K562 (cell line): Measurements from ENCODE around the gene MAD2L1BP. TPM values are rescaled to one million over a fixed set of nuclear protein-coding genes. Genes with fewer than 3 reads are reported as not detected.

Source experiments
- ATAC-seq: fragments of 200-7000 bp; cut with Tn5 transposase; 3 replicates; pipeline ENCODE4 v1.9.1; 2020; ENCODE audit warnings: moderate library complexity
- BruUV-seq: library from RNA; stranded (reverse); fragments of 400-500 nt; replicated peaks from 2 replicates; lab custom pipeline; 2021; lab: Mats Ljungman, UMichigan
- CTCF ChIA-PET: fragments of 300-600 bp; formaldehyde crosslinking; extraction: SDS; loops from one replicate; lab custom pipeline; 2021; ENCODE audit warnings: low intra/inter-chr PET ratio; lab: Yijun Ruan, JAX
- POLR2A ChIA-PET: fragments of 300-600, 350-650 bp; sonication (Branson Sonifier 250); formaldehyde crosslinking; extraction: SDS; loops from one replicate; lab custom pipeline; 2021; ENCODE audit warnings: antibody characterized with exemption, inconsistent platforms; lab: Yijun Ruan, JAX
- DNase-seq, 4 experiments: peaks; one replicate each; pipeline versions ENCODE4 v3.0.0 to v3.0.0-alpha.2; 2011 to 2018; ENCODE audit warnings: low spot score in 3 of 4, mixed read lengths in 3 of 4; ENCODE audit errors: extremely low read depth in 1 of 4
- FAIRE-seq: peaks from 2 replicates; lab custom pipeline; 2011; peaks lifted over from hg19 to GRCh38; lab: Jason Lieb, UNC
- H2AFZ ChIP-seq: 2 replicates; pipeline ENCODE4 v1.6.0; 2011; ENCODE audit warnings: low read depth, low read length, control low read depth, inconsistent platforms
- H3K27ac ChIP-seq: fragments of 200-600 bp; 3 replicates; pipeline ENCODE4 v1.8.0; 2011; ENCODE audit warnings: low read depth, mild to moderate bottlenecking, control low read depth, inconsistent platforms, low read length, moderate library complexity, mixed read lengths; ENCODE audit errors: extremely low read depth
- H3K27me3 ChIP-seq, 2 experiments: fragments of 300-600 bp in 1 of 2; 2 replicates in 1 of 2; 3 replicates in 1 of 2; pipeline versions ENCODE4 v1.6.0 to v1.8.0; 2011; ENCODE audit warnings: inconsistent platforms in 2 of 2, low read length in 2 of 2, mild to moderate bottlenecking in 1 of 2, mixed read lengths in 1 of 2, moderate library complexity in 1 of 2; ENCODE audit not compliant: control insufficient read depth in 2 of 2, insufficient read depth in 2 of 2
- H3K36me3 ChIP-seq: fragments of 300-600 bp; 3 replicates; pipeline ENCODE4 v1.8.0; 2011; ENCODE audit warnings: mild to moderate bottlenecking, low read length, inconsistent platforms; ENCODE audit not compliant: control insufficient read depth, insufficient read depth
- H3K4me1 ChIP-seq, 2 experiments: fragments of 200-600 bp in 1 of 2; replicated peaks in 1 of 2; 2 replicates in 1 of 2; 3 replicates in 1 of 2; pipeline versions ENCODE4 v1.5.1 to v1.8.0; 2011; ENCODE audit warnings: inconsistent platforms in 2 of 2, low read length in 2 of 2, mild to moderate bottlenecking in 1 of 2, mixed read lengths in 1 of 2, moderate library complexity in 1 of 2; ENCODE audit not compliant: control insufficient read depth in 2 of 2, insufficient read depth in 2 of 2
- H3K4me2 ChIP-seq: 2 replicates; pipeline ENCODE4 v1.6.1; 2011; ENCODE audit warnings: low read length, control low read depth, inconsistent platforms, mixed read lengths; ENCODE audit not compliant: insufficient read depth
- H3K4me3 ChIP-seq: fragments of 200-600 bp; sonication (generic), shearing (Covaris generic); 2 replicates; pipeline ENCODE4 v1.5.1; 2016; ENCODE audit warnings: control low read depth, inconsistent platforms
- H3K79me2 ChIP-seq: fragments of 200-600 bp; 3 replicates; pipeline ENCODE4 v1.8.0; 2011; ENCODE audit warnings: low read length, inconsistent platforms; ENCODE audit not compliant: control insufficient read depth, insufficient read depth
- H3K9ac ChIP-seq, 2 experiments: 2 replicates each; pipeline versions ENCODE4 v1.6.0 to v1.6.1; 2011; ENCODE audit warnings: low read depth in 2 of 2, low read length in 2 of 2, control low read depth in 1 of 2, inconsistent platforms in 1 of 2, mild to moderate bottlenecking in 1 of 2, mixed read lengths in 1 of 2; ENCODE audit not compliant: insufficient read depth in 1 of 2
- H3K9me1 ChIP-seq: one replicate; pipeline ENCODE4 v1.6.0; 2011; ENCODE audit warnings: inconsistent platforms, mild to moderate bottlenecking, low read length, moderate library complexity; ENCODE audit not compliant: control insufficient read depth, insufficient read depth
- H3K9me3 ChIP-seq: replicated peaks from 2 replicates; pipeline ENCODE4 v1.5.1; 2011; ENCODE audit warnings: low read depth, low read length, inconsistent platforms; ENCODE audit not compliant: control insufficient read depth, insufficient read depth
- H4K20me1 ChIP-seq: replicated peaks from 2 replicates; pipeline ENCODE4 v1.6.1; 2011; ENCODE audit warnings: low read length, inconsistent platforms, mixed read lengths; ENCODE audit not compliant: control insufficient read depth, insufficient read depth
- CTBP1 ChIP-seq: fragments of 450-650 bp; IDR thresholded peaks from 2 replicates; pipeline ENCODE4 v1.6.1; 2016; ENCODE audit warnings: borderline replicate concordance
- DNMT1 ChIP-seq: fragments of 450-650 bp; IDR thresholded peaks from 2 replicates; pipeline ENCODE4 v1.6.1; 2016; ENCODE audit warnings: antibody characterized with exemption, mild to moderate bottlenecking
- KDM1A ChIP-seq, 2 experiments: fragments of 450-650 bp; IDR thresholded peaks; 2 replicates each; pipeline ENCODE4 v1.6.1; 2016; ENCODE audit warnings: mild to moderate bottlenecking in 2 of 2
- OTX1 ChIP-seq: fragments of 450-650 bp; formaldehyde crosslinking; IDR thresholded peaks from 2 replicates; pipeline ENCODE4 v1.4.0; 2022; ENCODE audit warnings: mild to moderate bottlenecking
- PATZ1 ChIP-seq: fragments of 250-450 bp; sonication (Bioruptor Pico); IDR thresholded peaks from 2 replicates; pipeline ENCODE4 v1.5.0; 2020; ENCODE audit warnings: mild to moderate bottlenecking, borderline replicate concordance
- POLR3G ChIP-seq: IDR thresholded peaks from 2 replicates; pipeline ENCODE4 v1.6.1; 2011; ENCODE audit not compliant: insufficient read length, insufficient replicate concordance; ENCODE audit errors: extremely low read depth
- RBM39 ChIP-seq: fragments of 200-400 bp; formaldehyde crosslinking; optimal IDR thresholded peaks from 2 replicates; pipeline ENCODE3; 2018; ENCODE audit warnings: low read depth, low read length
- RUNX1 ChIP-seq: sonication (generic); IDR thresholded peaks from 2 replicates; pipeline ENCODE4 v1.6.1; 2016; ENCODE audit warnings: antibody characterized with exemption, low read depth
- SETDB1 ChIP-seq: IDR thresholded peaks from one replicate; pipeline ENCODE4 v1.6.1; 2012; ENCODE audit warnings: low read length, control low read depth, inconsistent platforms
- SMARCE1 ChIP-seq: fragments of 450-650 bp; IDR thresholded peaks from 2 replicates; pipeline ENCODE4 v1.7.1; 2016; ENCODE audit warnings: mild to moderate bottlenecking
- TCF15 ChIP-seq: fragments of 250-450 bp; sonication (Bioruptor Pico); IDR thresholded peaks from 2 replicates; pipeline ENCODE4 v1.8.0; 2022; ENCODE audit warnings: moderate library complexity, mild to moderate bottlenecking, inconsistent platforms
- TCFL5 ChIP-seq: fragments of 250-450 bp; sonication (Bioruptor Pico); conservative IDR thresholded peaks from 2 replicates; pipeline ENCODE4 v1.6.1; 2021; ENCODE audit warnings: mild to moderate bottlenecking, moderate library complexity, matching md5 sums
- ZBTB17 ChIP-seq: fragments of 450-650 bp; formaldehyde crosslinking; IDR thresholded peaks from 2 replicates; pipeline ENCODE4 v1.4.0; 2020; ENCODE audit warnings: mild to moderate bottlenecking
- ZKSCAN1 ChIP-seq: fragments of 150-350 bp; IDR thresholded peaks from 2 replicates; pipeline ENCODE4 v1.6.1; 2016; ENCODE audit warnings: low read depth, low read length
- ZNF134 ChIP-seq: fragments of 250-450 bp; sonication (Bioruptor Pico); conservative IDR thresholded peaks from 2 replicates; pipeline ENCODE4 v1.4.0; 2020
- ZNF263 ChIP-seq: sonication (generic); formaldehyde crosslinking; IDR thresholded peaks from 2 replicates; pipeline ENCODE4 v1.8.0; 2022; ENCODE audit warnings: mild to moderate bottlenecking, missing genetic modification reagents, borderline replicate concordance
- ZNF780A ChIP-seq: fragments of 250-450 bp; sonication (Bioruptor Pico); IDR thresholded peaks from 2 replicates; pipeline ENCODE4 v1.5.0; 2021; ENCODE audit warnings: mild to moderate bottlenecking
- WGBS: fragments of 100-300 bp; shearing (Covaris generic); methylation state at CpG from one replicate; pipeline ENCODE4 v1.1.6; 2016; ENCODE audit warnings: low coverage, mixed read lengths; ENCODE audit not compliant: insufficient coverage; ENCODE audit errors: missing lambda C conversion rate; 5-methylcytosine and 5-hydroxymethylcytosine counted together
- in situ Hi-C: fragments of 300-500 bp; cut with MboI; formaldehyde crosslinking; loops from 4 replicates; pipeline ENCODE4 v1.15.0; 2018; ENCODE audit warnings: inconsistent platforms, mixed read lengths
- intact Hi-C: fragments of 100-400 bp; cut with micrococcal nuclease; formaldehyde crosslinking; loops from 2 replicates; pipeline ENCODE4 v1.14.2; 2022
- polyA plus RNA-seq, 8 experiments: library from polyadenylated mRNA; depleted of rRNA in 4 of 8; stranded (reverse) in 5 of 8; unstranded in 3 of 8; fragments of >200 nt; fragmentation: Nextera tagmentation in 2 of 8; fragmentation: Illumina TruSeq in 1 of 8; extraction: Ambion mirVana in 2 of 8; extraction: Trizol in 1 of 8; gene quantifications; 2 replicates each; pipeline versions ENCODE4 v1.2.1 to v1.2.3, GENCODE V29; 2011 to 2014; ENCODE audit warnings: inconsistent platforms in 1 of 8, missing spikeins in 1 of 8
- total RNA-seq, 7 experiments: library from RNA; depleted of rRNA in 6 of 7; stranded (reverse); fragments of >200 nt in 6 of 7; fragmentation: Illumina TruSeq in 2 of 7; extraction: Trizol in 2 of 7; gene quantifications; 2 replicates each; pipeline versions ENCODE4 v1.2.1 to v1.2.3, GENCODE V29; 2011 to 2021; ENCODE audit warnings: low replicate concordance in 1 of 7

Gene MAD2L1BP
- total and polyA plus RNA-seq, 9 of the 15 experiments (the other 6 are each of a cell fraction or from before 2014, with no cell fraction given) = 69.7 to 321 (median 111) TPM

GRCh38 chr6:43668151-43669028, 32.8 kb downstream of the MAD2L1BP start (continued):
- 0 out of 2 replicates have a peak, but pooled peaks have one; percentile 19 for TF ChIP-seq RUNX1
- TF ChIP-seq DNMT1 = no peak

- peak in 1 of 4 experiments; percentile 40 for DNase-seq
- H4K20me1 ChIP-seq = no peaks in the 10 kb centered on the region; the same call in 1 of the 2 replicates
- no peak overlapping the region for H3K4me3 ChIP-seq
- ChIA-PET CTCF (interaction anchor here (0.7 to 3.0 kb wide), 3 partner anchors 100 to 410 kb away, joined by 3 to 19 read pairs (median 11); partner anchors contain the start of gene VEGFA), POLR2A (interaction anchor here (0.5 to 6.0 kb wide), 24 partner anchors 8 to 586 kb away, joined by 3 to 32 read pairs (median 4); partner anchors contain the start of genes GTPBP2, MRPS18A, RSPH9 and VEGFA)
- H3K9me1 ChIP-seq = peaks cover 12% of the 10 kb centered on the region
- peak; percentile 14 for ATAC-seq
- H3K4me2 ChIP-seq = peak overlapping the region; percentile 6; the same call in 1 of the 2 replicates
- in situ Hi-C loops (loop anchor here (5.0 kb wide), 2 partner anchors 103 to 408 kb away; partner anchors contain the start of gene VEGFA), intact Hi-C loops (loop anchor here (5.0 to 10.0 kb wide), 4 partner anchors 42 to 283 kb away; partner anchors contain the start of genes GTPBP2 and VEGFA)
- no peaks in the 10 kb centered on the region for H3K9me3 ChIP-seq
- H3K4me1 ChIP-seq = peaks cover 40 to 42% of the 10 kb centered on the region in 2 experiments
- H3K36me3 ChIP-seq = peaks cover 39% of the 10 kb centered on the region
- peak overlapping the region in 1 of 2 experiments; percentile 83; a peak in 2 of 4 replicates for H3K9ac ChIP-seq
- H3K27ac ChIP-seq = peak overlapping the region; percentile 58; the same call in 2 of the 3 replicates
- no peaks in the 10 kb centered on the region for H3K79me2 ChIP-seq
- BruUV-seq = no TSS peak
- H3K27me3 ChIP-seq = no peaks in the 10 kb centered on the region; a peak in 1 of 5 replicates
- no peak overlapping the region for H2AFZ ChIP-seq
- no peak for FAIRE-seq
- WGBS = 49% methylated on average over 15 of the region's 15 CpGs
- TF ChIP-seq POLR3G = no peak
- peak; percentile 52; the same call in 1 of the 2 replicates for TF ChIP-seq OTX1
- TF ChIP-seq TCFL5 (CRISPR knock-in tag) = no peak
- TF ChIP-seq TCF15 = no peak
- TF ChIP-seq ZNF263 (CRISPR knock-in tag) = peak; percentile 52; the same call in 1 of the 2 replicates
- TF ChIP-seq SETDB1 = no peak
- 0 out of 2 replicates have a peak, but pooled peaks have one; percentile 10 for TF ChIP-seq CTBP1
- no peak for TF ChIP-seq KDM1A (IDR thresholded peaks at IDR 0.05)
- no peak for TF ChIP-seq ZNF780A (CRISPR knock-in tag)
- peak; percentile 18 for TF ChIP-seq RBM39
- no peak for TF ChIP-seq PATZ1
- TF ChIP-seq ZBTB17 (CRISPR knock-in tag) = no peak
- no peak for TF ChIP-seq ZNF134 (CRISPR knock-in tag)
- no peak for TF ChIP-seq ZKSCAN1
- no peak for TF ChIP-seq SMARCE1
Measured at GRCh38 chr6:43669050-43669921, 33.6 kb downstream of the MAD2L1BP start.
